Tibial nerve (tissue), 4 donors: Measurements from ENCODE around the gene EIF2AK3. TPM values are rescaled to one million over a fixed set of nuclear protein-coding genes. Genes with fewer than 3 reads are reported as not detected.

Source experiments
- DNase-seq, 2 donors: peaks; one replicate each; pipeline ENCODE4 v3.0.0-alpha.2; 2019; ENCODE audit warnings: low spot score in 2 of 2
- H3K27ac ChIP-seq, 4 donors: fragments of 200-600 bp; sonication (generic) in 3 of 4; one replicate each; pipeline ENCODE4 v1.5.1; 2017 to 2019; ENCODE audit warnings: mild to moderate bottlenecking in 1 of 4
- H3K27me3 ChIP-seq, 2 donors: fragments of 200-600 bp; sonication (generic) in 1 of 2; one replicate each; pipeline versions ENCODE4 v1.5.1 to v1.6.0; 2017 to 2019
- H3K36me3 ChIP-seq, 3 donors: fragments of 200-600 bp; sonication (generic); one replicate each; pipeline ENCODE4 v1.5.1; 2018 to 2019
- H3K4me1 ChIP-seq, 4 donors: fragments of 200-600 bp; sonication (generic) in 3 of 4; one replicate each; pipeline ENCODE4 v1.5.1; 2017 to 2019
- H3K4me3 ChIP-seq, 4 donors: fragments of 200-600 bp; sonication (generic) in 3 of 4; one replicate each; pipeline ENCODE4 v1.5.1; 2017 to 2019; ENCODE audit warnings: mild to moderate bottlenecking in 1 of 4, moderate library complexity in 1 of 4
- H3K9me3 ChIP-seq, 4 donors: fragments of 200-600 bp; sonication (generic) in 3 of 4; one replicate each; pipeline ENCODE4 v1.5.1; 2017 to 2019
- EP300 ChIP-seq, 2 donors: sonication (generic); formaldehyde crosslinking; IDR thresholded peaks; one replicate each; pipeline ENCODE4 v1.6.1; 2017; ENCODE audit warnings: antibody characterized with exemption in 2 of 2, mild to moderate bottlenecking in 1 of 2
- POLR2A ChIP-seq, 2 donors: fragments of 450-650 bp; IDR thresholded peaks; one replicate each; pipeline ENCODE4 v1.6.1; 2017; ENCODE audit warnings: antibody characterized with exemption in 2 of 2, mild to moderate bottlenecking in 2 of 2, moderate library complexity in 2 of 2
- WGBS, 2 donors: methylation state at CpG; one replicate each; pipeline ENCODE4 v1.1.5; 2018; 5-methylcytosine and 5-hydroxymethylcytosine counted together
- total RNA-seq, 4 donors: library from RNA; depleted of rRNA; stranded (reverse); fragments of >200 nt; gene quantifications; one replicate each; pipeline ENCODE4 v1.1.0, GENCODE V29; 2016
- TF ChIP-seq, protein P1 (sequence below), 5 experiments: fragments of 200-600 bp in 3 of 5; fragments of 450-650 bp in 2 of 5; sonication (generic) in 3 of 5; IDR thresholded peaks; one replicate each; pipeline ENCODE4 v1.5.1; 2016 to 2019; ENCODE audit warnings: antibody characterized with exemption in 5 of 5, mild to moderate bottlenecking in 3 of 5, moderate library complexity in 2 of 5

Gene EIF2AK3
- total RNA-seq, 4 donors from 2014 or later, result 19.8 to 29.1 (median 25.9) TPM

DNA sequence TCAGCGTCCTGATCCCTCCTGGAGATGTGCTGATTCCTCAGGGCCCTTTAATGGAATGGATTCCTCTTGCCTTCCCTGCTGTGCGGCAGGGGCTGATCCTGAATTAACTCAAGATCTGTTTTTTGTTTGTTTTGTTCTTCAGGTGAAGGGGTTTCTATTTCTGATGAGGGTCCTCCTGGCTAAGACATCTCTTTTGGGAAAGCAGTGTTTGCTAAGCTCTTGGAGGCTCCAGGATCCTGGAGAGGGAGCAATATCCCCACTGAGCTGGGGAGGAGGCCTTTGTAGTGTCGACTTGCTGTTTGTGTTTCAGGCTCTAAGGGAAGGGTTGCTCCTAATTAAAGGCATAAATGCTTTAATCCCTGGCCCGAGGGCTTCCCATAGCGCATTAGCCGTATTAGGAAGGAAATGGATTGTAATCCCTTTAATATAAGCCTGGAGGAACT, 109.5 kb downstream of the EIF2AK3 start:
- H3K9me3 ChIP-seq, result peaks cover 0 to 12% (median 0%) of the 10 kb centered on the region in 4 donors
- TF ChIP-seq, protein P1, sequence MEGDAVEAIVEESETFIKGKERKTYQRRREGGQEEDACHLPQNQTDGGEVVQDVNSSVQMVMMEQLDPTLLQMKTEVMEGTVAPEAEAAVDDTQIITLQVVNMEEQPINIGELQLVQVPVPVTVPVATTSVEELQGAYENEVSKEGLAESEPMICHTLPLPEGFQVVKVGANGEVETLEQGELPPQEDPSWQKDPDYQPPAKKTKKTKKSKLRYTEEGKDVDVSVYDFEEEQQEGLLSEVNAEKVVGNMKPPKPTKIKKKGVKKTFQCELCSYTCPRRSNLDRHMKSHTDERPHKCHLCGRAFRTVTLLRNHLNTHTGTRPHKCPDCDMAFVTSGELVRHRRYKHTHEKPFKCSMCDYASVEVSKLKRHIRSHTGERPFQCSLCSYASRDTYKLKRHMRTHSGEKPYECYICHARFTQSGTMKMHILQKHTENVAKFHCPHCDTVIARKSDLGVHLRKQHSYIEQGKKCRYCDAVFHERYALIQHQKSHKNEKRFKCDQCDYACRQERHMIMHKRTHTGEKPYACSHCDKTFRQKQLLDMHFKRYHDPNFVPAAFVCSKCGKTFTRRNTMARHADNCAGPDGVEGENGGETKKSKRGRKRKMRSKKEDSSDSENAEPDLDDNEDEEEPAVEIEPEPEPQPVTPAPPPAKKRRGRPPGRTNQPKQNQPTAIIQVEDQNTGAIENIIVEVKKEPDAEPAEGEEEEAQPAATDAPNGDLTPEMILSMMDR (IDR thresholded peaks at IDR 0.05), result no peak
- TF ChIP-seq POLR2A (IDR thresholded peaks at IDR 0.05) (no peak), EP300 (IDR thresholded peaks at IDR 0.05) (no peak)
- no peak for DNase-seq
- H3K27me3 ChIP-seq, result no peaks in the 10 kb centered on the region
- no peak overlapping the region for H3K4me3 ChIP-seq
- no peaks in the 10 kb centered on the region for H3K4me1 ChIP-seq
- WGBS, 2 donors, result 24 to 26% methylated on average over 6 of the region's 6 CpGs
- H3K27ac ChIP-seq, result no peak overlapping the region
- no peaks in the 10 kb centered on the region for H3K36me3 ChIP-seq

Other genes starting within 250 kb of the EIF2AK3 start
- gene FOXI3, start 174.8 kb downstream of the EIF2AK3 start, total RNA-seq, result not detected
- gene RPIA, start 64.2 kb upstream of the EIF2AK3 start, total RNA-seq, result 10 to 100 TPM in 1 of 4 donors, 1 to 10 TPM in 3; 6.3 to 12.2 (median 8.0) TPM